ENCODE measurements around the gene FOXF1.

DNA sequence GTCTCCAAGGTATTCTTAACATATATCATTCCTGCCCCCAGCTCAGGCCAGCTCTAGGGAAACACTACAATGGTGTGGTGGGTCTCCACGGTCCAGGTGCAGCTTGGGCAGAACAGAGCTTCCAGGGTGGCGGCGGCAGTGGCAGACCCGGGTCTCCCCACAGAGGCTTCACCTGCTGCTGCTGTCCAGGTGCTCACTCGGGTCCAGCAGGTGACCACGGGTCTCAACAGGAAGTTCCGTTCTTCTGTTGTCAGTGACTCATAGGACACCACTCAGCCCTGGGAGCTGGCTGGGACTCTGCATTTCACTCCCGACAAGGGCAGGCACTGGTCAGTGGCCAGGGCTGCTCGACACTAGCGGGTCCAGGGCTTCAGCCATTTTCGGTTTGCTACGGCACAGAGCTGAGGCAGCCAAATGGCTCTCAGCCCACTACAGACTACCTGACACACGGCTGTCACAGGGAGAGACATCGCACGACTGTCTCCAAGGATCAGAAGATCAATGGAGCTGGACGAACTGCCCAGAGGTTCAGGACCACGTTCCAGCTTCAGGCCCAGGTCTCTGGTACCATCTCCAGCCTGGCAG, 28.0 kb downstream of the FOXF1 start:
- TF ChIP-seq, protein P1, sequence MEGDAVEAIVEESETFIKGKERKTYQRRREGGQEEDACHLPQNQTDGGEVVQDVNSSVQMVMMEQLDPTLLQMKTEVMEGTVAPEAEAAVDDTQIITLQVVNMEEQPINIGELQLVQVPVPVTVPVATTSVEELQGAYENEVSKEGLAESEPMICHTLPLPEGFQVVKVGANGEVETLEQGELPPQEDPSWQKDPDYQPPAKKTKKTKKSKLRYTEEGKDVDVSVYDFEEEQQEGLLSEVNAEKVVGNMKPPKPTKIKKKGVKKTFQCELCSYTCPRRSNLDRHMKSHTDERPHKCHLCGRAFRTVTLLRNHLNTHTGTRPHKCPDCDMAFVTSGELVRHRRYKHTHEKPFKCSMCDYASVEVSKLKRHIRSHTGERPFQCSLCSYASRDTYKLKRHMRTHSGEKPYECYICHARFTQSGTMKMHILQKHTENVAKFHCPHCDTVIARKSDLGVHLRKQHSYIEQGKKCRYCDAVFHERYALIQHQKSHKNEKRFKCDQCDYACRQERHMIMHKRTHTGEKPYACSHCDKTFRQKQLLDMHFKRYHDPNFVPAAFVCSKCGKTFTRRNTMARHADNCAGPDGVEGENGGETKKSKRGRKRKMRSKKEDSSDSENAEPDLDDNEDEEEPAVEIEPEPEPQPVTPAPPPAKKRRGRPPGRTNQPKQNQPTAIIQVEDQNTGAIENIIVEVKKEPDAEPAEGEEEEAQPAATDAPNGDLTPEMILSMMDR (IDR thresholded peaks at IDR 0.05) = no peak
- TF ChIP-seq, protein P2, sequence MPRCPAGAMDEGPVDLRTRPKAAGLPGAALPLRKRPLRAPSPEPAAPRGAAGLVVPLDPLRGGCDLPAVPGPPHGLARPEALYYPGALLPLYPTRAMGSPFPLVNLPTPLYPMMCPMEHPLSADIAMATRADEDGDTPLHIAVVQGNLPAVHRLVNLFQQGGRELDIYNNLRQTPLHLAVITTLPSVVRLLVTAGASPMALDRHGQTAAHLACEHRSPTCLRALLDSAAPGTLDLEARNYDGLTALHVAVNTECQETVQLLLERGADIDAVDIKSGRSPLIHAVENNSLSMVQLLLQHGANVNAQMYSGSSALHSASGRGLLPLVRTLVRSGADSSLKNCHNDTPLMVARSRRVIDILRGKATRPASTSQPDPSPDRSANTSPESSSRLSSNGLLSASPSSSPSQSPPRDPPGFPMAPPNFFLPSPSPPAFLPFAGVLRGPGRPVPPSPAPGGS (IDR thresholded peaks at IDR 0.05) = no peak
- no peak for TF ChIP-seq SMC3 (IDR thresholded peaks at IDR 0.05)
- no peak for TF ChIP-seq RCOR1 (IDR thresholded peaks at IDR 0.05; ENCODE audit: low read depth, low read length)
- TF ChIP-seq CHD2 (IDR thresholded peaks at IDR 0.05; ENCODE audit: low read length, partially characterized antibody) = no peak
- TF ChIP-seq, protein P3, sequence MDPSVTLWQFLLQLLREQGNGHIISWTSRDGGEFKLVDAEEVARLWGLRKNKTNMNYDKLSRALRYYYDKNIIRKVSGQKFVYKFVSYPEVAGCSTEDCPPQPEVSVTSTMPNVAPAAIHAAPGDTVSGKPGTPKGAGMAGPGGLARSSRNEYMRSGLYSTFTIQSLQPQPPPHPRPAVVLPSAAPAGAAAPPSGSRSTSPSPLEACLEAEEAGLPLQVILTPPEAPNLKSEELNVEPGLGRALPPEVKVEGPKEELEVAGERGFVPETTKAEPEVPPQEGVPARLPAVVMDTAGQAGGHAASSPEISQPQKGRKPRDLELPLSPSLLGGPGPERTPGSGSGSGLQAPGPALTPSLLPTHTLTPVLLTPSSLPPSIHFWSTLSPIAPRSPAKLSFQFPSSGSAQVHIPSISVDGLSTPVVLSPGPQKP (IDR thresholded peaks at IDR 0.05; ENCODE audit: low read depth, low read length) = no peak
- TF ChIP-seq MAZ (IDR thresholded peaks at IDR 0.05; ENCODE audit: borderline replicate concordance, low read depth, low read length) = no peak
- TF ChIP-seq, protein P4, sequence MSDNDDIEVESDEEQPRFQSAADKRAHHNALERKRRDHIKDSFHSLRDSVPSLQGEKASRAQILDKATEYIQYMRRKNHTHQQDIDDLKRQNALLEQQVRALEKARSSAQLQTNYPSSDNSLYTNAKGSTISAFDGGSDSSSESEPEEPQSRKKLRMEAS (IDR thresholded peaks at IDR 0.05) = no peak
- no peak for TF ChIP-seq POLR2A (IDR thresholded peaks at IDR 0.05; ENCODE audit: low read length)
